A549 (cell line): ENCODE results near the gene NKAIN4. TPM values are rescaled to one million over a fixed set of nuclear protein-coding genes. Genes with fewer than 3 reads are reported as not detected.

Experiments
- ATAC-seq, 2 experiments: fragments of 200-7000 bp in 1 of 2; fragments of >200 bp in 1 of 2; cut with Nextera tagmentation in 1 of 2; cut with Tn5 transposase in 1 of 2; 3 replicates each; pipeline versions ENCODE4 v1.8.0 to v1.9.1; 2018 to 2020; ENCODE audit warnings: mild to moderate bottlenecking in 1 of 2, moderate library complexity in 1 of 2
- CTCF ChIA-PET: fragments of 300-600 bp; sonication (Branson Sonifier 250); formaldehyde crosslinking; extraction: SDS; loops from one replicate; lab custom pipeline; 2021; ENCODE audit warnings: antibody characterized with exemption, inconsistent platforms; lab: Yijun Ruan, JAX
- POLR2A ChIA-PET: fragments of 350-600 bp; formaldehyde crosslinking; extraction: SDS; loops from one replicate; lab custom pipeline; 2021; ENCODE audit warnings: antibody characterized with exemption, inconsistent platforms; lab: Yijun Ruan, JAX
- DNase-seq, 2 experiments: peaks; one replicate each; pipeline versions ENCODE4 v3.0.0 to v3.0.0-alpha.2; 2011 to 2016; ENCODE audit warnings: low read depth in 1 of 2, low spot score in 1 of 2
- FAIRE-seq: peaks from 2 replicates; lab custom pipeline; 2011; peaks lifted over from hg19 to GRCh38; lab: Jason Lieb, UNC
- H3K27ac ChIP-seq, 2 experiments: fragments of >200 bp; sonication (Bioruptor Twin); formaldehyde crosslinking; 3 replicates each; pipeline ENCODE4 v1.5.1; 2016 to 2017
- H3K4me1 ChIP-seq: fragments of >200 bp; sonication (Bioruptor Twin); formaldehyde crosslinking; 3 replicates; pipeline ENCODE4 v1.6.1; 2016
- H3K4me2 ChIP-seq: fragments of >200 bp; sonication (Bioruptor Twin); formaldehyde crosslinking; 3 replicates; pipeline ENCODE4 v1.6.1; 2016
- H3K4me3 ChIP-seq: fragments of >200 bp; sonication (Bioruptor Twin); formaldehyde crosslinking; 3 replicates; pipeline ENCODE4 v1.5.1; 2016
- H3K9me3 ChIP-seq: fragments of >200 bp; sonication (Bioruptor Twin); formaldehyde crosslinking; 3 replicates; pipeline ENCODE4 v1.6.1; 2016
- BCL3 ChIP-seq: fragments of >200 bp; sonication (Bioruptor Twin); formaldehyde crosslinking; IDR thresholded peaks from 3 replicates; pipeline ENCODE4 v1.6.1; 2016
- CTCF ChIP-seq: fragments of >200 bp; sonication (Bioruptor Twin); formaldehyde crosslinking; IDR thresholded peaks from 3 replicates; pipeline ENCODE4 v1.5.1; 2016
- GATA3 ChIP-seq: IDR thresholded peaks from 2 replicates; pipeline ENCODE4 v1.6.1; 2012; ENCODE audit warnings: borderline replicate concordance
- HOXA7 ChIP-seq: fragments of 250-450 bp; sonication (Bioruptor Pico); IDR thresholded peaks from 2 replicates; pipeline ENCODE4 v1.5.0; 2020; ENCODE audit warnings: mild to moderate bottlenecking, moderate library complexity
- JUN ChIP-seq, 2 experiments: fragments of >200 bp; sonication (Bioruptor Twin); formaldehyde crosslinking; IDR thresholded peaks; 2 replicates in 1 of 2; 3 replicates in 1 of 2; pipeline ENCODE4 v1.6.1; 2016 to 2017
- KDM5A ChIP-seq: fragments of 200-600 bp; sonication (generic); IDR thresholded peaks from 2 replicates; pipeline ENCODE4 v1.6.1; 2016; ENCODE audit warnings: antibody characterized with exemption, mild to moderate bottlenecking
- MAX ChIP-seq: IDR thresholded peaks from 2 replicates; pipeline ENCODE4 v1.6.1; 2012
- MAZ ChIP-seq: fragments of 150-350 bp; IDR thresholded peaks from 2 replicates; pipeline ENCODE4 v1.6.1; 2014; ENCODE audit warnings: antibody characterized with exemption, low read depth, low read length, borderline replicate concordance
- PBX3 ChIP-seq: IDR thresholded peaks from 2 replicates; pipeline ENCODE4 v1.6.1; 2012
- PHF8 ChIP-seq: fragments of 200-600 bp; sonication (generic); IDR thresholded peaks from 2 replicates; pipeline ENCODE4 v1.6.1; 2016; ENCODE audit warnings: low read depth, mild to moderate bottlenecking, antibody characterized with exemption, moderate library complexity, borderline replicate concordance
- POLR2A ChIP-seq: IDR thresholded peaks from 2 replicates; pipeline ENCODE4 v1.6.1; 2012; ENCODE audit warnings: mild to moderate bottlenecking, low read length
- RFX5 ChIP-seq: fragments of 450-650 bp; IDR thresholded peaks from 2 replicates; pipeline ENCODE4 v1.7.1; 2014; ENCODE audit warnings: antibody characterized with exemption, mild to moderate bottlenecking, moderate library complexity
- SMC3 ChIP-seq: fragments of >200 bp; sonication (Bioruptor Twin); formaldehyde crosslinking; IDR thresholded peaks from 3 replicates; pipeline ENCODE4 v1.6.1; 2018; ENCODE audit warnings: inconsistent platforms
- TP53 ChIP-seq: fragments of 250-450 bp; sonication (Bioruptor Pico); IDR thresholded peaks from 2 replicates; pipeline ENCODE4 v1.5.0; 2021; ENCODE audit warnings: mild to moderate bottlenecking, moderate library complexity
- ZFP36 ChIP-seq: fragments of 450-650 bp; IDR thresholded peaks from 2 replicates; pipeline ENCODE4 v1.6.1; 2014; ENCODE audit warnings: borderline replicate concordance; ENCODE audit not compliant: partially characterized antibody
- ZNF302 ChIP-seq: fragments of 250-450 bp; sonication (Bioruptor Pico); IDR thresholded peaks from 2 replicates; pipeline ENCODE4 v1.9.0; 2021; ENCODE audit warnings: inconsistent platforms, mild to moderate bottlenecking, moderate library complexity
- ZSCAN20 ChIP-seq: fragments of 250-450 bp; sonication (Bioruptor Pico); IDR thresholded peaks from 2 replicates; pipeline ENCODE4 v1.8.0; 2022; ENCODE audit warnings: mild to moderate bottlenecking, moderate library complexity
- WGBS: methylation state at CpG from one replicate; pipeline ENCODE4 v1.1.6; 2017; ENCODE audit errors: missing lambda C conversion rate; 5-methylcytosine and 5-hydroxymethylcytosine counted together
- polyA plus RNA-seq, 4 experiments: library from polyadenylated mRNA; depleted of rRNA in 3 of 4; stranded (reverse); fragments of >200 nt; fragmentation: RNase III in 1 of 4; extraction: RNeasy Plus Mini Kit Qiagen cat#74134 plus additional on column Dnase treatment in 1 of 4; gene quantifications; 2 replicates in 3 of 4; 3 replicates in 1 of 4; pipeline ENCODE4 v1.2.3, GENCODE V29; 2011 to 2017
- TF ChIP-seq, protein P1 (sequence below): fragments of 150-350 bp; IDR thresholded peaks from 2 replicates; pipeline ENCODE4 v1.6.1; 2014; ENCODE audit warnings: low read depth, mild to moderate bottlenecking, low read length
- TF ChIP-seq, protein P2 (sequence below): fragments of 450-650 bp; IDR thresholded peaks from 2 replicates; pipeline ENCODE4 v1.6.1; 2014; ENCODE audit warnings: antibody characterized with exemption

The NKAIN4 gene
- polyA plus RNA-seq, 2 of the 4 experiments (the other 2 are of a cell fraction) = 5.8 to 9.7 TPM

GRCh38 chr20:63202811-63203526 lies 51.3 kb downstream of the NKAIN4 start:
- H3K4me3 ChIP-seq = no peak overlapping the region
- WGBS = 96% methylated on average over 21 of the region's 29 CpGs
- FAIRE-seq = no peak
- H3K27ac ChIP-seq = no peak overlapping the region
- no peak for TF ChIP-seq SMC3
- POLR2A ChIA-PET = no interaction called here
- DNase-seq = no peak
- CTCF ChIA-PET = interaction anchor here (0.8 to 5.9 kb wide), 6 partner anchors 11 to 230 kb away, joined by 3 to 37 read pairs (median 5); partner anchors contain the start of gene YTHDF1
- ATAC-seq = no peak
- peaks cover 20% of the 10 kb centered on the region for H3K4me1 ChIP-seq
- no peaks in the 10 kb centered on the region for H3K9me3 ChIP-seq
- no peak overlapping the region for H3K4me2 ChIP-seq

GRCh38 chr20:63202021-63202420 lies 52.2 kb downstream of the NKAIN4 start:
- ChIA-PET POLR2A (no interaction called here), CTCF (interaction anchor here (1.5 to 5.9 kb wide), 2 partner anchors 12 to 20 kb away, joined by 4 to 35 read pairs; partner anchors contain the start of gene YTHDF1)
- no peak for FAIRE-seq
- TF ChIP-seq POLR2A = no peak
- no peak for TF ChIP-seq PBX3
- DNase-seq = no peak
- no peak overlapping the region for H3K4me2 ChIP-seq
- H3K27ac ChIP-seq = no peak overlapping the region
- H3K9me3 ChIP-seq = no peaks in the 10 kb centered on the region
- H3K4me1 ChIP-seq = peaks cover 21% of the 10 kb centered on the region
- 92% methylated on average over 17 of the region's 17 CpGs for WGBS
- no peak overlapping the region for H3K4me3 ChIP-seq
- ATAC-seq = no peak

DNA sequence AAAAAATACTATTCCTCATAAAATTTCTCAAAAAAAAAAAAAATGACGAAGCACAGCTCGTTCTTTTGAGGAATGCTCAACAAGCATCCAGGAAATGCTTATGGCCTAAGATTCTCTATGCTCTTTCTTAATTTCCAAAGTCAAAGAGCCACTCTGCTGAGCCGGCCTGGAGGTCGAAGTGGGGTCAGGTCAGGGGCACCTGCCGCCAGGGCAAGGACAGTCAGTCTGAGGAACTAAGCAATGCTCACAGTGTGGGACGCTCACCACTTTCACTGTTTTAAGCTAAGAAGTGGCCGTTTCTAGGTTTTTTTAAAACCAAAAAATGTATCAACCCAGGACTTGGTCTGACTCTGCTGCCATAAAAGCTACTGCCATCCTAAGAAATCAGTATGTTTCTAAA lies 55.7 kb downstream of the NKAIN4 start:
- POLR2A ChIA-PET = no interaction called here
- WGBS = 64% methylated on average over 7 of the region's 7 CpGs
- no peak for TF ChIP-seq ZFP36
- TF ChIP-seq TP53 = no peak
- TF ChIP-seq GATA3 = no peak
- TF ChIP-seq, protein P1, sequence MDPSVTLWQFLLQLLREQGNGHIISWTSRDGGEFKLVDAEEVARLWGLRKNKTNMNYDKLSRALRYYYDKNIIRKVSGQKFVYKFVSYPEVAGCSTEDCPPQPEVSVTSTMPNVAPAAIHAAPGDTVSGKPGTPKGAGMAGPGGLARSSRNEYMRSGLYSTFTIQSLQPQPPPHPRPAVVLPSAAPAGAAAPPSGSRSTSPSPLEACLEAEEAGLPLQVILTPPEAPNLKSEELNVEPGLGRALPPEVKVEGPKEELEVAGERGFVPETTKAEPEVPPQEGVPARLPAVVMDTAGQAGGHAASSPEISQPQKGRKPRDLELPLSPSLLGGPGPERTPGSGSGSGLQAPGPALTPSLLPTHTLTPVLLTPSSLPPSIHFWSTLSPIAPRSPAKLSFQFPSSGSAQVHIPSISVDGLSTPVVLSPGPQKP = no peak
- no peak for TF ChIP-seq RFX5
- no peak for TF ChIP-seq ZNF302 (CRISPR knock-in tag)
- TF ChIP-seq ZSCAN20 (CRISPR knock-in tag) = no peak
- no peak for TF ChIP-seq JUN (IDR thresholded peaks at IDR 0.05)
- TF ChIP-seq PHF8 = no peak
- TF ChIP-seq HOXA7 (CRISPR knock-in tag) = no peak
- TF ChIP-seq, protein P2, sequence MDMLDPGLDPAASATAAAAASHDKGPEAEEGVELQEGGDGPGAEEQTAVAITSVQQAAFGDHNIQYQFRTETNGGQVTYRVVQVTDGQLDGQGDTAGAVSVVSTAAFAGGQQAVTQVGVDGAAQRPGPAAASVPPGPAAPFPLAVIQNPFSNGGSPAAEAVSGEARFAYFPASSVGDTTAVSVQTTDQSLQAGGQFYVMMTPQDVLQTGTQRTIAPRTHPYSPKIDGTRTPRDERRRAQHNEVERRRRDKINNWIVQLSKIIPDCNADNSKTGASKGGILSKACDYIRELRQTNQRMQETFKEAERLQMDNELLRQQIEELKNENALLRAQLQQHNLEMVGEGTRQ = no peak
- TF ChIP-seq SMC3 = no peak
- no peak for TF ChIP-seq MAZ
- no peak for TF ChIP-seq POLR2A
- TF ChIP-seq CTCF = no peak
- TF ChIP-seq KDM5A = no peak
- TF ChIP-seq PBX3 = no peak
- TF ChIP-seq BCL3 = no peak
- TF ChIP-seq MAX = no peak

More for the DNA sequence above, 55.7 kb downstream of the NKAIN4 start:
- no peak overlapping the region for H3K27ac ChIP-seq
- FAIRE-seq (no peak), ATAC-seq (no peak), DNase-seq (no peak)
- peaks cover 33% of the 10 kb centered on the region for H3K4me1 ChIP-seq
- no peak overlapping the region for H3K4me3 ChIP-seq
- CTCF ChIA-PET = interaction anchor here (0.6 to 5.3 kb wide), 9 partner anchors 9 to 829 kb away, joined by 3 to 29 read pairs (median 5); no protein-coding TSS in a partner anchor
- no peaks in the 10 kb centered on the region for H3K9me3 ChIP-seq
- H3K4me2 ChIP-seq = peak overlapping the region; percentile 29
